ENCODE measurements around the gene CHKB.

The CHKB gene

DNA sequence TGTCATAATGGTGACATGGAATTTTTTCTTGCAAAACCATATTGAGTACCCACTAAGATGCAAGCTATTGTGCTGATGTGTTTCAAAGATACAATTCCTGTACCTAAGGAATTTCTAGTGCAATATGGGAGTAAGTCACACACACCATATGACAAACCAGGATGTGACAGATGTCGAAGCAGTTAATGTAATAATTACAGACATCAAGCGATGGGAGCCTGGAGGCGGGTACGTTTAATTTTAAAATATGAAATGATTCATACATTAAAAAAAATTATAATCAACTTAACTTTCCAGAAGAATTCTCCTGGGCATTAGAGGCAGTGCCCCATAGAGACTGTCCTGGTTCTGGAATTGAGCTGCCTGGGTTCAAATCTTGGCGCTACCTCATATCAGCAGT, 25.9 kb downstream of the CHKB start:
- H3K4me3 ChIP-seq (ENCODE audit: low read depth, low read length), result no peak overlapping the region
- H3K36me3 ChIP-seq (ENCODE audit: control insufficient read depth in 2 of 2, insufficient read depth in 1 of 2, low read length in 2 of 2), result no peaks in the 10 kb centered on the region
- POLR2A ChIA-PET, result no interaction called here
- no peaks in the 10 kb centered on the region for H3K4me1 ChIP-seq (ENCODE audit: control insufficient read depth, insufficient read depth, low read length)
- no peak overlapping the region for H3K27ac ChIP-seq (ENCODE audit: extremely low read depth, low read depth, low read length)
- no peak for TF ChIP-seq SCRT2 (tag by site-specific recombination; IDR thresholded peaks at IDR 0.05)
- no peak for TF ChIP-seq ZNF302 (tag by site-specific recombination; IDR thresholded peaks at IDR 0.05; ENCODE audit: low read depth)
- TF ChIP-seq ZNF112 (tag by site-specific recombination; IDR thresholded peaks at IDR 0.05), result no peak
- TF ChIP-seq, protein P1, sequence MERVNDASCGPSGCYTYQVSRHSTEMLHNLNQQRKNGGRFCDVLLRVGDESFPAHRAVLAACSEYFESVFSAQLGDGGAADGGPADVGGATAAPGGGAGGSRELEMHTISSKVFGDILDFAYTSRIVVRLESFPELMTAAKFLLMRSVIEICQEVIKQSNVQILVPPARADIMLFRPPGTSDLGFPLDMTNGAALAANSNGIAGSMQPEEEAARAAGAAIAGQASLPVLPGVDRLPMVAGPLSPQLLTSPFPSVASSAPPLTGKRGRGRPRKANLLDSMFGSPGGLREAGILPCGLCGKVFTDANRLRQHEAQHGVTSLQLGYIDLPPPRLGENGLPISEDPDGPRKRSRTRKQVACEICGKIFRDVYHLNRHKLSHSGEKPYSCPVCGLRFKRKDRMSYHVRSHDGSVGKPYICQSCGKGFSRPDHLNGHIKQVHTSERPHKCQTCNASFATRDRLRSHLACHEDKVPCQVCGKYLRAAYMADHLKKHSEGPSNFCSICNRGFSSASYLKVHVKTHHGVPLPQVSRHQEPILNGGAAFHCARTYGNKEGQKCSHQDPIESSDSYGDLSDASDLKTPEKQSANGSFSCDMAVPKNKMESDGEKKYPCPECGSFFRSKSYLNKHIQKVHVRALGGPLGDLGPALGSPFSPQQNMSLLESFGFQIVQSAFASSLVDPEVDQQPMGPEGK (tag by site-specific recombination; IDR thresholded peaks at IDR 0.05), result no peak
- TF ChIP-seq ZNF830 (tag by site-specific recombination; IDR thresholded peaks at IDR 0.05; ENCODE audit: low read depth), result no peak
- TF ChIP-seq ZNF837 (tag by site-specific recombination; IDR thresholded peaks at IDR 0.05), result no peak
- no peaks in the 10 kb centered on the region for H3K9me3 ChIP-seq (ENCODE audit: control insufficient read depth, insufficient read depth, low read depth, low read length)
- CTCF ChIA-PET, result interaction anchor here (0.8 to 1.8 kb wide), 4 partner anchors 12 to 218 kb away, joined by 3 to 6 read pairs (median 4); partner anchors contain the start of gene SCO2

DNA sequence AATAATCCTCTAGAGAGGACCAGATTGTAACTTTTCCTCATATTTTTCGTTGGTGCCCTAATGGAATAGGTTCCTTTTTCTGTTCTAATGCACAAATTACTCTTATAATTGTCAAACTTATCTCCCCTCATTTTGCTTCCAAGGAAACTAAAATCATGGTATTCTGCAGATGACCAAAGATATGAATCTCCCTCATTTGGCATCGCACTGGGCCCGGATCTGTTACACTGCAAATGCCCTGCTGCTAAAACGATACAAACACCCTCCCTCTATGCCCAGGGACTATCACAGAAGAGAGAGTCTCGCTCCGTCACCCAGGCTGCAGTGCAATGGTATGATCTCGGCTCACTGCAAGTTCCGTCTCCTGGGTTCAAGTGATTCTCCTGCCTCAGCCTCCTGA, 29.3 kb downstream of the CHKB start:
- Histone ChIP-seq H3K9me3 (ENCODE audit: control insufficient read depth, insufficient read depth, low read depth, low read length) (no peaks in the 10 kb centered on the region), H3K36me3 (ENCODE audit: control insufficient read depth in 2 of 2, insufficient read depth in 1 of 2, low read length in 2 of 2) (no peaks in the 10 kb centered on the region), H3K4me3 (ENCODE audit: low read depth, low read length) (no peak overlapping the region), H3K4me1 (ENCODE audit: control insufficient read depth, insufficient read depth, low read length) (no peaks in the 10 kb centered on the region), H3K27ac (ENCODE audit: extremely low read depth, low read depth, low read length) (no peak overlapping the region)
- POLR2A ChIA-PET, result no interaction called here
- CTCF ChIA-PET, result interaction anchor here (0.6 to 2.9 kb wide), 2 partner anchors 10 to 68 kb away, joined by 3 to 21 read pairs; partner anchors contain the start of gene SYCE3
- no peak for TF ChIP-seq ZNF596 (tag by site-specific recombination; IDR thresholded peaks at IDR 0.05)
- TF ChIP-seq, protein P2, sequence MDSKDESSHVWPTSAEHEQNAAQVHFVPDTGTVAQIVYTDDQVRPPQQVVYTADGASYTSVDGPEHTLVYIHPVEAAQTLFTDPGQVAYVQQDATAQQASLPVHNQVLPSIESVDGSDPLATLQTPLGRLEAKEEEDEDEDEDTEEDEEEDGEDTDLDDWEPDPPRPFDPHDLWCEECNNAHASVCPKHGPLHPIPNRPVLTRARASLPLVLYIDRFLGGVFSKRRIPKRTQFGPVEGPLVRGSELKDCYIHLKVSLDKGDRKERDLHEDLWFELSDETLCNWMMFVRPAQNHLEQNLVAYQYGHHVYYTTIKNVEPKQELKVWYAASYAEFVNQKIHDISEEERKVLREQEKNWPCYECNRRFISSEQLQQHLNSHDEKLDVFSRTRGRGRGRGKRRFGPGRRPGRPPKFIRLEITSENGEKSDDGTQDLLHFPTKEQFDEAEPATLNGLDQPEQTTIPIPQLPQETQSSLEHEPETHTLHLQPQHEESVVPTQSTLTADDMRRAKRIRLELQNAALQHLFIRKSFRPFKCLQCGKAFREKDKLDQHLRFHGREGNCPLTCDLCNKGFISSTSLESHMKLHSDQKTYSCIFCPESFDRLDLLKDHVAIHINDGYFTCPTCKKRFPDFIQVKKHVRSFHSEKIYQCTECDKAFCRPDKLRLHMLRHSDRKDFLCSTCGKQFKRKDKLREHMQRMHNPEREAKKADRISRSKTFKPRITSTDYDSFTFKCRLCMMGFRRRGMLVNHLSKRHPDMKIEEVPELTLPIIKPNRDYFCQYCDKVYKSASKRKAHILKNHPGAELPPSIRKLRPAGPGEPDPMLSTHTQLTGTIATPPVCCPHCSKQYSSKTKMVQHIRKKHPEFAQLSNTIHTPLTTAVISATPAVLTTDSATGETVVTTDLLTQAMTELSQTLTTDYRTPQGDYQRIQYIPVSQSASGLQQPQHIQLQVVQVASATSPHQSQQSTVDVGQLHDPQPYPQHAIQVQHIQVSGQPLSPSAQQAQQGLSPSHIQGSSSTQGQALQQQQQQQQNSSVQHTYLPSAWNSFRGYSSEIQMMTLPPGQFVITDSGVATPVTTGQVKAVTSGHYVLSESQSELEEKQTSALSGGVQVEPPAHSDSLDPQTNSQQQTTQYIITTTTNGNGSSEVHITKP (tag by site-specific recombination; IDR thresholded peaks at IDR 0.05), result no peak
- no peak for TF ChIP-seq ZNF785 (tag by site-specific recombination; IDR thresholded peaks at IDR 0.05)
- TF ChIP-seq, protein P3, sequence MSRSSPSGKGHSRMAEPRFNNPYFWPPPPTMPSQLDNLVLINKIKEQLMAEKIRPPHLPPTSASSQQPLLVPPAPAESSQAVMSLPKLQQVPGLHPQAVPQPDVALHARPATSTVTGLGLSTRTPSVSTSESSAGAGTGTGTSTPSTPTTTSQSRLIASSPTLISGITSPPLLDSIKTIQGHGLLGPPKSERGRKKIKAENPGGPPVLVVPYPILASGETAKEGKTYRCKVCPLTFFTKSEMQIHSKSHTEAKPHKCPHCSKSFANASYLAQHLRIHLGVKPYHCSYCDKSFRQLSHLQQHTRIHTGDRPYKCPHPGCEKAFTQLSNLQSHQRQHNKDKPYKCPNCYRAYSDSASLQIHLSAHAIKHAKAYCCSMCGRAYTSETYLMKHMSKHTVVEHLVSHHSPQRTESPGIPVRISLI (tag by site-specific recombination; IDR thresholded peaks at IDR 0.05), result no peak
- no peak for TF ChIP-seq KLF16 (tag by site-specific recombination; IDR thresholded peaks at IDR 0.05)
- TF ChIP-seq, protein P4, sequence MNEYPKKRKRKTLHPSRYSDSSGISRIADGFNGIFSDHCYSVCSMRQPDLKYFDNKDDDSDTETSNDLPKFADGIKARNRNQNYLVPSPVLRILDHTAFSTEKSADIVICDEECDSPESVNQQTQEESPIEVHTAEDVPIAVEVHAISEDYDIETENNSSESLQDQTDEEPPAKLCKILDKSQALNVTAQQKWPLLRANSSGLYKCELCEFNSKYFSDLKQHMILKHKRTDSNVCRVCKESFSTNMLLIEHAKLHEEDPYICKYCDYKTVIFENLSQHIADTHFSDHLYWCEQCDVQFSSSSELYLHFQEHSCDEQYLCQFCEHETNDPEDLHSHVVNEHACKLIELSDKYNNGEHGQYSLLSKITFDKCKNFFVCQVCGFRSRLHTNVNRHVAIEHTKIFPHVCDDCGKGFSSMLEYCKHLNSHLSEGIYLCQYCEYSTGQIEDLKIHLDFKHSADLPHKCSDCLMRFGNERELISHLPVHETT (tag by site-specific recombination; IDR thresholded peaks at IDR 0.05), result no peak
- no peak for TF ChIP-seq ZBTB20 (tag by site-specific recombination; IDR thresholded peaks at IDR 0.05)
- TF ChIP-seq BCL11A (tag by site-specific recombination; IDR thresholded peaks at IDR 0.05; ENCODE audit: low read depth), result no peak
- TF ChIP-seq ZNF394 (tag by site-specific recombination; IDR thresholded peaks at IDR 0.05; ENCODE audit: borderline replicate concordance), result no peak
- TF ChIP-seq ZNF600 (tag by site-specific recombination; IDR thresholded peaks at IDR 0.05), result no peak
- TF ChIP-seq ZNF132 (tag by site-specific recombination; IDR thresholded peaks at IDR 0.05; ENCODE audit: borderline replicate concordance), result no peak
- TF ChIP-seq ZNF239 (tag by site-specific recombination; IDR thresholded peaks at IDR 0.05), result no peak
